CD4-positive, alpha-beta T cell treated with Interleukin-6 for 4 hours (primary cell): ENCODE measurements around the gene PRRC2A.

Experiments
- DNase-seq: peaks from one replicate; pipeline ENCODE4 v3.0.0-alpha.2; 2020; ENCODE audit warnings: mixed read lengths

Gene PRRC2A

DNA sequence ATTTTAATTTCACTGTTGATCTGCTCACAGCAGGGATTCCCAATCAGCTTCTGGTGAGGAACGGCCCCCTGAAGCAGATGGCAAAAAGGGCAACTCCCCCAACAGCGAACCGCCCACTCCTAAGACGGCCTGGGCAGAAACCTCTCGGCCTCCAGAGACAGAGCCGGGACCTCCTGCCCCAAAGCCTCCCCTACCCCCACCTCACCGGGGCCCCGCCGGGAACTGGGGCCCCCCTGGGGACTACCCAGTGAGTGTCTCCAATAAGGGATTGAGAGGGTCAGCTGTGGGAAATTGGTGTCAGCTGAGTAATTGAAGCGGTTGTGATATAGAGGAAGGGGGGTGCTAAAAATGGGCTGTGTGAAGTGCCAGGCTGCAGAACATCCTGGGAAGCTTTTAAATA, 6.4 kb downstream of the PRRC2A start:
- DNase-seq: no peak

DNA sequence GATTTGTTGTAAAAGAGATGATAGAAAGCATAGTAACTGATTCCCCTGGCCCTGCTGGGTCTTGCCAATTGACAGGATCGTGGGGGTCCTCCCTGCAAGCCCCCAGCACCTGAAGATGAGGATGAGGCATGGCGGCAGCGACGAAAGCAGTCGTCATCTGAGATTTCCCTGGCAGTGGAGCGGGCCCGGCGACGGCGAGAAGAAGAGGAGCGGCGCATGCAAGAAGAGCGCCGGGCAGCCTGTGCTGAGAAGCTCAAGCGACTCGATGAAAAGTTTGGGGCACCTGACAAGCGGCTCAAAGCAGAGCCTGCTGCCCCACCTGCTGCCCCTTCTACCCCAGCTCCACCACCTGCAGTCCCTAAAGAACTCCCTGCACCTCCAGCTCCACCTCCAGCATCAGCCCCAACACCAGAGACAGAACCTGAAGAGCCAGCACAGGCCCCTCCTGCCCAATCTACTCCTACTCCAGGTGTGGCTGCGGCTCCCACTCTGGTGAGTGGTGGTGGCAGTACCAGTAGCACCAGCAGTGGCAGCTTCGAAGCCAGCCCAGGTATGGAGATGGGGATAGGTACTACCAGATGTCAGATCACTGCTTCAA, 7.3 kb downstream of the PRRC2A start:
- no peak for DNase-seq

DNA sequence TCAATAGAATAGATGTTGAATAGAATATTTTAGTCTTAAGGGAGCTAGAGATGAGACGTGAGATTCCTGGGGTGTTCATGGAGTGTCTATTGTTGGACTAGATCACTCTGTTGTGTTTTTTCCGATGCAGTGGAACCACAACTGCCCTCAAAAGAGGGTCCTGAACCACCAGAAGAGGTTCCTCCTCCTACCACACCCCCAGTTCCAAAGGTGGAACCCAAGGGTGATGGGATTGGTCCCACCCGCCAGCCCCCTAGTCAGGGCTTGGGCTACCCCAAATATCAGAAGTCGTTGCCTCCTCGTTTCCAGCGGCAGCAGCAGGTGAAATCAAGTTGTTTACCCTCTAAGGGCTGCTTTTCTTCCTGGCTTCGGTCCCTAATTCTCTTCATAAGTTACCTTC, 8.5 kb downstream of the PRRC2A start:
- DNase-seq: no peak

DNA sequence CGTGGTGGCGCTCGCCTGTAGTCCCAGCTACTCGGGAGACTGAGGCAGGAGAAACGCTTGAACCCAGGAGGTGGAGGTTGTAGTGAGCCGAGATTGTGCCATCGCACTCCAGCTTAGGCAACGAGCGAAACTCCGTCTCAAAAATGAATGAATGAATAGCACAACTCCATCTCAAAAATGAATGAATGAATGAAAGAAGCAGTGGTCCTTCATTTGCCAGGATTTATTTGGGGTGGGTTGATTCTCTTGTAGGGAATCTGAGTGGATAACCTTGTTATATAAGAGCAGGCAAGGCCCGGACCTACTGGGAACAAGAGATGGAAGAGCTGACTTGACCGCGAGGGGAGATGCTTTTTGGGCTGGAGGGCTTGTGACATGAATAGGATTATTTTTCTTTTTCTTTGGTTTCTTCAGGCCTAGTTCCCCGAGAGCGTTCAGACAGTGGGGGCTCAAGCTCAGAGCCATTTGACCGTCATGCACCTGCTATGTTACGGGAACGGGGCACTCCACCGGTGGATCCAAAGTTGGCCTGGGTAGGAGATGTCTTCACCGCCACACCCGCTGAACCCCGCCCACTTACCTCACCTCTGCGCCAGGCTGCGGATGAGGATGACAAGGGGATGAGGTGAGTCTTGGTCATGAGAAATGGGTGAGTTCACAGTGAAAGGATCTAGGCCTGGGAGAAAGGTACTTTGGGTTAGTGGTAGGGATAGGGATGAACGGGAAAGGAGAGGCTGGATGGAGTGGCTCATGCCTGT, 9.8 kb downstream of the PRRC2A start:
- no peak for DNase-seq

DNA sequence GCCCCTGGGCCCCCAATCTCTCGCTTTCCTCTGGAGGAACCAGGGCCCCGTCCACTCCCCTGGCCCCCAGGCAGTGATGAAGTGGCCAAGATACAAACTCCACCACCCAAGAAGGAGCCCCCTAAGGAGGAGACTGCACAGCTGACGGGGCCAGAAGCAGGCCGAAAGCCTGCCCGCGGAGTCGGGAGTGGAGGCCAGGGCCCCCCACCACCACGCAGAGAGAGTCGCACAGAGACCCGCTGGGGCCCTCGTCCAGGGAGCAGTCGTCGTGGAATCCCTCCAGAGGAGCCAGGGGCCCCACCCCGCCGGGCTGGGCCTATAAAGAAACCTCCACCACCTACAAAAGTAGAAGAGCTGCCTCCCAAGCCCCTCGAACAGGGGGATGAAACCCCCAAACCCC, 10.7 kb downstream of the PRRC2A start:
- DNase-seq: no peak

DNA sequence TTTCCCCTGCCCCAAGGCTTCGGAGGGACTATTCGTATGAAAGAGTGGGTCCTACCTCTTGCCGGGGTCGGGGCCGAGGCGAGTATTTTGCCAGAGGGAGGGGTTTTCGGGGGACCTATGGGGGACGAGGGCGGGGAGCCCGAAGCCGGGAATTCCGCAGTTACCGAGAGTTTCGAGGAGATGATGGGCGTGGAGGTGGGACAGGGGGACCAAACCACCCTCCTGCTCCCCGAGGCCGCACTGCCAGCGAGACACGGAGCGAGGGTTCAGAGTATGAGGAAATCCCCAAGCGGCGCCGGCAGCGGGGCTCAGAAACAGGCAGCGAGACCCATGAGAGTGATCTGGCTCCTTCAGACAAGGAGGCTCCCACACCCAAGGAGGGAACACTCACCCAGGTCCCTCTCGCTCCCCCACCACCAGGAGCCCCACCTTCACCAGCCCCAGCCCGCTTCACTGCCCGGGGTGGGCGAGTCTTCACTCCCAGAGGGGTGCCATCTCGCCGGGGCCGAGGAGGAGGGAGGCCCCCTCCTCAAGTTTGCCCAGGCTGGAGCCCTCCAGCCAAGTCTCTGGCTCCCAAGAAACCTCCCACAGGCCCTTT, 11.3 kb downstream of the PRRC2A start:
- no peak for DNase-seq

DNA sequence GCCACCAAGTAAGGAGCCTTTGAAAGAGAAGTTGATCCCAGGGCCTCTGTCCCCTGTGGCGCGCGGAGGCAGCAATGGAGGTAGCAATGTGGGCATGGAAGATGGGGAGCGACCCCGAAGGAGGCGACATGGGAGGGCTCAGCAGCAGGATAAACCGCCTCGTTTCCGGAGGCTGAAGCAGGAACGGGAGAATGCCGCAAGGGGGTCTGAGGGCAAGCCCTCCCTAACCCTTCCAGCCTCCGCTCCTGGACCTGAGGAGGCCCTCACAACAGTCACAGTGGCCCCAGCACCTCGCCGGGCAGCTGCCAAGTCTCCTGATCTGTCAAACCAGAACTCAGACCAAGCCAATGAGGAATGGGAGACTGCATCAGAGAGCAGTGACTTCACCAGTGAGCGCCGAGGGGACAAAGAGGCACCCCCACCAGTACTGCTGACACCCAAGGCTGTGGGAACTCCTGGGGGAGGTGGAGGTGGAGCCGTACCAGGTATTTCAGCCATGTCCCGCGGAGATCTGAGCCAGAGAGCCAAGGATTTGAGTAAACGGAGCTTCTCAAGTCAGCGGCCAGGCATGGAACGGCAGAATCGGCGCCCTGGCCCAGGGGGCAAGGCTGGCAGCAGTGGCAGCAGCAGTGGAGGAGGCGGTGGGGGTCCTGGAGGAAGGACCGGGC, 11.9 kb downstream of the PRRC2A start:
- no peak for DNase-seq

DNA sequence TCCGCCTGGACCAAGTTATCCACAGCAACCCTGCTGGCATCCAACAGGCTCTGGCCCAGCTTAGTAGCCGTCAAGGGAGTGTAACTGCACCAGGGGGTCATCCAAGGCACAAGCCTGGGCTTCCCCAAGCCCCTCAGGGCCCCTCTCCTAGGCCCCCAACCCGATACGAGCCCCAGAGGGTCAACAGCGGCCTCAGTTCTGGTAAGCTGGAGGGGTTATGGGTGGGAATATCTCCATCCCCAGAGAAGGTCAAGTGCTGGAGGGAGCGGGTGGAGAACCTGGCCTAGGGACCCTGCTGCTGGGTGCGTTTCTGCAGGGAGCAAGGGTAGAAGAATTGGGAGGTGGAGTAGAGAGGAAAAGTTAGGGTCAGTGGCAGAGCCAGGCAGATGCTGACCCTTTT, 12.9 kb downstream of the PRRC2A start:
- no peak for DNase-seq

DNA sequence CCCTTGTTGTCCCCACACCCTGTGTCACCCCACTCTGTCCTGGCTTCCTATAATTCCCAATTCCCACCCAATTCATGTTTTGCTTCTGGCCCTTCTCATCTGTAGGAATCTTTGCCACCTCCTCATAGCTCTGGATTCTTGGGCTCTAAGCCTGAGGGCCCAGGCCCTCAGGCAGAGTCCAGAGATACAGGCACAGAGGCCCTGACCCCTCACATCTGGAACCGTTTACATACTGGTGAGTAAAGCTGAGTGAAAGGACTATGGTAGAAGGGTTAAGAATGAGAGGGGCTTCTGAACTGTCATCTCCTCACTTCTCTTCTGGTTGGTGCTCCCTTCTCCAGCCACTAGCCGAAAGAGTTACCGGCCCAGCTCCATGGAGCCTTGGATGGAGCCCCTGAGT, 13.6 kb downstream of the PRRC2A start:
- DNase-seq: no peak

DNA sequence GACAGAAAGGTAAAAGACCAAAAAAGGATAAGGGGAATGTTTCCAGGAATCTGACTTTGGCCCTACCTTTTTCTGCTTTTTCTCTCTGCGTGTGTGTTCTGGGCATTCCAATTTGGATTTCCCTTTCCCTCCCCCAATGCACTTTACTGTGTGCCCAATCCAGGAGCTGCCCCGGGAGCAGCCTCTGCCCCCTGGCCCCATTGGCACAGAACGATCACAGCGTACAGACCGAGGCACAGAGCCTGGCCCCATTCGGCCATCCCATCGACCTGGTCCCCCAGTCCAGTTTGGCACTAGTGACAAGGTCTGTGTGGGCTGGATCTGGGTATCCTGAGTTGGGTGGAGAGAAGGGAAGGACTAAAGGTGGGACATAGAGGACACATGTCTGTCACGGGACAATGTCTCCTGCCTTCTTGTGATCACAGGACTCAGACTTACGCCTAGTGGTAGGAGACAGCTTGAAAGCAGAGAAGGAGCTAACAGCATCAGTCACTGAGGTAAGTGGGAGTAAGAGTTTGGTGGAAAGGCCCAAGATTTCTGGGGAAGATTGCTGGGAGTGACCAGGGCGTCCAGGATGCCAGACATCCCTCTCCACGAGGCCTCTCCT, 14.6 kb downstream of the PRRC2A start:
- no peak for DNase-seq

DNA sequence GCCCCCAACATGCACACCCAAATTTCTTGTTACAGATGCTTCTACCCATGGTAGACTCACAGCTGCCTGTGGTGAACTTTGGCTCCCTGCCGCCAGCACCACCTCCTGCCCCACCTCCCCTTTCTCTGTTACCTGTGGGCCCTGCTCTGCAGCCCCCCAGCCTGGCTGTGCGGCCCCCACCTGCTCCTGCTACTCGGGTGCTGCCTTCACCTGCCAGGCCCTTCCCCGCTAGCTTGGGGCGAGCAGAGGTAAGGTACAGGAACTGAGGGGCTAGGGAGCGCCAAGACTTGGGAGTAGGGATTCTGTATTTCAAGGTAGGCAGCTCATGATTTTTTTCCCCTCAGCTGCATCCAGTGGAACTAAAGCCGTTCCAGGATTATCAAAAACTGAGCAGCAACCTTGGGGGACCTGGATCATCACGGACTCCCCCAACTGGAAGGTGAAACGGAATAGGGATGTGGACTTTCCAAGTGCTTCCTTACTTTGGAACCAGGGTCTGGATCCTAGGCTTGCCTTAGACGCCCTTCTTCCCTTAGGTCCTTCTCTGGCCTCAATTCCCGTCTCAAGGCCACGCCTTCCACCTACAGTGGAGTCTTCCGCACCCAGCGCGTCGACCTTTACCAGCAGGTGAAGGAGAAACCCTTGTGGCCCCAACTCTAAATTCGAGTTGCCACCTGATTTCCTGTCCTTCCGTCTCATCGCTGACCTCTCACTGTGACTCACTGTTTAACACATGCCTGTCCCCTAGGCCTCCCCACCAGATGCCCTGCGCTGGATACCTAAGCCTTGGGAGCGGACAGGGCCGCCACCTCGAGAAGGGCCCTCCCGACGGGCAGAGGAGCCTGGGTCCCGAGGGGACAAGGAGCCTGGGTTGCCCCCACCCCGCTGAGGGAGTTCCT, 16.4 kb downstream of the PRRC2A start:
- no peak for DNase-seq

DNA sequence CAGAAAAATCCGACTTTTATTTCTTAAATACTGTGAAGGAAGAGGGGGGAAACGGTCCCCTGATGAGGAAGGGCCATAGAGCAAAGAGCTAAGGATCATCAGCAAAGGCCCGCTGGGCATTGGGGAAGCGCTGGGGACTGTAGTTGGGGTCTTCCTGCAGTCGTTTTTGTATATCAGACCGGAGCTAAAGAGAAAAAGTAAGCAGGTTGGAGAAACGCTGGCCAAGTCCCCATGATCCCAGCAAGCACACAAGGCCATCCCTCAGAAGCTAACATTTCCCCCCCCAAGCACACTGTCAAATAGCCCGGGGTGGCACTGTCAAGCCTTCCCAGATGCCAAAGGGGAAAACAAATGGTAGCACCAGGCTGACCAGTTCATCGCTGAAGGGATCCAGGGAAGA, 18.5 kb downstream of the PRRC2A start:
- no peak for DNase-seq

DNA sequence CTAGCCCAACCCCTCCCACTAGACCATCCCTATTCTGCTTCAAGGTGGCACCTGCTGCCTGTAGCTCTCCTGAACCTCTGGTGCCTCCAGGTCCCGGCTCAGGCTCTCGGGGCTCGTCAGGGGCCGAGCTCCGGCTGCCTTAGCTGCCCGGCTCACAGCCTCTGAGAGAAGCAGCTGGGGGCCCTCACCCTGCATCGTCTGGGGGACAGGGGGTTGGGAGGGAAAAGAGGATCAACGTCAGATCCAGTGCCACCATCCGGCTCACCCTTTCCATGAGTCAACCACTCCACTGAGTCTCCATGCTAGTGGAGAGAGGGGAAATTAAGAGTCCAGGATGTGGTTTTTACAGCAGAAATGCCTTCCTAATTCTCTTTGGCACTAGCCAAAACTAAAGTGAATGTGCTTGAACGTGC, 18.9 kb downstream of the PRRC2A start:
- no peak for DNase-seq

DNA sequence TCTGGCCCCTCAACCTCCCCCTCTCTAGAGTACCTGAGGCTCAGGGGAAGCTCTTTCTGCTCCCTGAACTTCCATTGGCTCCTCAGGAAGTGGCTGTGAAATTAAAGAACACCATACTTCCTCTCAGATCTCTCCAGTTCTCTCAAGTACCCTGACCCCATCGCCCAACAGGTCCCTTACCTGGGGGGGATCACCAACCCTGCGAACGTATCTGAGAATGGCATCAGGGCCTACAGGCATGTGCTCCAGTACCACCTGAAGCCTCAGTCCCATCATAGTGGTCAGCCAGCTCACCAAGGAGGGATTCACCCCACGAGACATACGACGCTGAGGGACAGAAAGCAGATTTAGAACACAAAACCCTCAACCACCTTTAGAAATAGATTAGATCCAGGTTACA, 20.1 kb downstream of the PRRC2A start:
- no peak for DNase-seq

DNA sequence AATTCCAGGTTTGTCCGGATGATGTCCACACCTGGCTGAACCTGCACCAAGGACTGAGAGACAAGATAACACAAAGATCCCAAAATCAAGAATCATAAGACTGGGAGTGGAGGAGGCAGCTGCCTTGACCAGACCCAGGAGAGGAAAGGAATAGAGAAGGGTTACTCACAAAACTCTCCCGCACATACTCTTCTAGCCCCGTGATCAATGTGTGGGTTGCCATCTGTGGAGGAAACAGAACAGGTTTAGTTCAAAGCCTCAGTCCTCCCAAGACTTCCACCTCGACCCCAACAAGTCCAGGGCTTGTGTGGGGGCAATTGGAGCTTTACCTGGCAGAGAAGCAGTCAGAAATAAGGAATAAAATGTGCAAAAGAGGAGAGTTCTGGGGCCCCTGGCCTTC, 20.9 kb downstream of the PRRC2A start:
- no peak for DNase-seq

DNA sequence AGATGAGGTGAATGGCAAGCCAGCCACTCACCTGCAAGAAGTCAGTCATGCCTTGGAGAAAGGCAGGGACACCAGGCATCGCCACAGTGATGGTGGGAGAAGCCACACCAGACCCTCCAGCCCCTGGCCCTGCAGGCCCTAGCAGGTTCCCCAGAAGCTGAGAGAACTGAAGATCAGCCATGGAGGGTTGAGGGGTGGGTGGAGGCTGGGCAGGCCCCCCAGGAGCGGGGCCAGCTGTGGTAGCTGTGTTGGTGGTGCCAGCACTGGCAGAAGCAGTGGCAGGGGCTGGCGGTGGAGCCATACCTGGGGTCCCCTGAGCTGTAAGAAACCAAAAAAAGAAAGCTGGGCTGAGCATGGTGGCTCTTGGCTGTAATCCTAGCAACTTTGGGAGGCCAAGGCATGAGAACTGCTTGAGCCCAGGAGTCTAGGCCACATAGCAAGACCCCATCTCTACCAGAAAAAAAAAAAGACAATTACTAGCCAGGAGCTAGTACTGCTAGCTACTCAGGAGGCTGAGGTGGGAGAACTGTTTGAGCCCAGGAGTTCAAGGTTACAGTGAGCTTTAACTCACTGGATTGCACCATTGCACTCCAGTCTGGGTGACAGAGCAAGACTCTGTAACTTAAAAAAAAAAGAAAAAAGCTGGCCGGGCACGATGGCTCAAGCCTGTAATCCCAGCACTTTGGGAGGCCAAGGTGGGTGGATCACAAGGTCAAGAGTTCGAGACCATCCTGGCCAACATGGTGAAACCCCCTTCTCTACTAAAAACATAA, 22.5 kb downstream of the PRRC2A start:
- DNase-seq: no peak

DNA sequence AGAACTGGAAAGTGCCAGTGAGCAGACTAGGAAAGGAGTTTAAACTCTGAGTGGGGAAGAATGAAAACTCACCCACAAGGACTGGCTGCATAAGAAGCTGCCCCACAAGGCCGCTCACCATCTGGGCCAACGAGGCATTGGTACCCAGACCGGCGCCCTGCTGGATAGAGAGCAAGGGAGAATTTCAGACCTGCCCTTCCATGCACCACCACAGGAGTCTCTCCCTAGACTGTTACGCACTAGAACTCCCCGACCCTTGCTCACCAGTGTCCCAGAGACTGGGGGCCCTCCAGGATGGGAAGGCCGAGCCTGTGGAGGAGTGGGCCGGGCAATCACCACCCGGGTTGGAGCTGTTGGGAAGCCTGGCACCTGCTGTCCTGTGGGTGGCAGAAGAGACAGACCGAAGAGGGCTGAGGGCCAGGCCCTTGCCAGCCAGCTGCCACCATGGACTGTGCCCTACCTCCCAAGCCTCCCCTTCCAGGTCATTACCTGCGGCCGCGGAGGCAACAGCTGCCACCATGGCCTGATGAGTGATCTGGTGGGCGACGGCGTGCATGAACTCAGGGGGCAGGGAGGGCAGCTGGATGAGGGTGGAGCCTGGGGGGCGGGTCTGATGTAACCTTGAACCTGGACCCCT, 23.4 kb downstream of the PRRC2A start:
- no peak for DNase-seq

DNA sequence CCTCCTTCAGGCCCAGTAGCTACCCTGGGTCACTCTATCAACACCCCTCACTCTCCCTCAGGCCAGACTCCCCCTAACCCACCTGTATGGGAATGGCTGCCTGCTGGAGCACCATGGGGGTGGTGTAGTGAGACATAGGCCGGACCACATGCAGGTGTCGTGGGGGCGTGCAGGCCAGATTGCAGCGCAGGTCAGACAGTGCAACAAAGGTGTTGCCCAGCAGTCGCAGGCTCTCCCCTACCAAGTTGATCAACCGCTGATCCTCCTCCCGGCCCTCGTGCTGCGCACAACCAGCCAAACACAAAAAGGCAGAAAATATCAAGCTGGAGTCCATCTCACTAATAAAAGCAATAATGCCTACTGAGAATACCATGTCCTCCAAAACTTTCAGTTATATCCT, 24.8 kb downstream of the PRRC2A start:
- no peak for DNase-seq

DNA sequence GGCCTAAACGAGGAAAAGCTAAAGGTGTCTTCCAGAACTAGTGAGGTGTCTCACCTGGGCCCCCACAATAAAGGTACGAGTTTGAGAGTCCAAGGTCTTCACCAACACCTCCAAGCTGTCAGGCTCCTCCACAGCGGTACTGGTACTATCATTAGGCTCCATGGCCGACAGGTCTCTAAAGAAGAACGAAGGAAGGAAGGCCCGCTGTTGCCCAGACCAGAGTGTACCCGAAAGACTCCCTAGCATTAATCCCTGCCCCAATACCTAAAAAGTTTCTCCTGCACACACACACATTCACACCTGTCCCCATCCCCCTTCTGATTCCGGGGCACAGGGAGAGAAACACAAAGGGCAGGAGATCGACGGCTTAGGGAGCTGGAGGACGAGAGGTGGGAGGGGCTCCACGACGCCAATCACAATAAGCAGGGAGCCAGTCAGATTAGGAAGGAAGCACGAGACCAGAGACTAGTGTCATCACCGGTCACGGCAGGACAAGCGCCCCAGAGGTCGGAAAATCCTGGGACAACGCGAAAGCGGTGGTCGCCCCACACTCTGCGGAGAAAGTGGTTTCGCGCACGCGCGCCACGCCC, 31.2 kb downstream of the PRRC2A start:
- no peak for DNase-seq

DNA sequence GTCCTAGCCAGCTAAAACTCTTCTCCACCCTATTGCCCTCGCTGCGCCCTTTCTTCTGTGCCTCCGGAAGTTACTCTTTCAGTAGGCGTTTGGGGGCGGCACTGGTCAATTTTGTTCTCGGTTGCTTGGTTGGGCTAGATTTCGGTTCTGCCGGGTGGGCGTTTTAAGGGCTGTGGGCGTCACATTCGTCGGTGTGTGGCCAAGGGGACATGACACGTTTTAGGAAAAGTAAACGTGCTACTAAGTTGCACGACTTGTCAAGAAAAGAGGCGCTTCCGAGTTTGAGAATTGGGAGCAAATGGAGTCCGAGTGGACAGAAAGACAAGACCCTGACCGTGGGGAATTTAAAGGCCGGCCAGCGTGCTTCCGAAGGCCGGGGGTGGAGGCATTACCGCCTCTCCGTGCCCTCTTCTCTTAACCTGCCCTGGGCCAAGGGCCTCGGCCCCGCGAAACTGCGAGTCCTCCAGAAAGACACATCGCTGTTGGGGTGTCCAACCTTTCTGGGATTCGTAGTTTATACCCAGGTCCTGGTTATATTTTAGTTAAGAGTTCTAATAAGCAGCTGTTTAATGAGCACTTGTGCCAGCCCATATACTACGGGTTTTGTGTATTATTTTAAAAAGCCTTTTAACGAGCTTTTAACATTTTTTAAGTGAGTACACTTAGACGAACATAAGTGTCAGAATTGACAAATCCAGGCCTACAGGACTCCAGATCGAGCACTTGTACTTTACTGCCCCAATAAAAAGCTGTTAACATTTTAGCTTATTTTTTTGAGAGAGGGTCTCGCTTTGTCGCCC, 32.6 kb downstream of the PRRC2A start:
- no peak for DNase-seq
